ENCODE data around the gene GATAD2A.
A peak's percentile ranks its signal among the peaks of the same experiment; 100 is the strongest.

The GATAD2A gene

DNA sequence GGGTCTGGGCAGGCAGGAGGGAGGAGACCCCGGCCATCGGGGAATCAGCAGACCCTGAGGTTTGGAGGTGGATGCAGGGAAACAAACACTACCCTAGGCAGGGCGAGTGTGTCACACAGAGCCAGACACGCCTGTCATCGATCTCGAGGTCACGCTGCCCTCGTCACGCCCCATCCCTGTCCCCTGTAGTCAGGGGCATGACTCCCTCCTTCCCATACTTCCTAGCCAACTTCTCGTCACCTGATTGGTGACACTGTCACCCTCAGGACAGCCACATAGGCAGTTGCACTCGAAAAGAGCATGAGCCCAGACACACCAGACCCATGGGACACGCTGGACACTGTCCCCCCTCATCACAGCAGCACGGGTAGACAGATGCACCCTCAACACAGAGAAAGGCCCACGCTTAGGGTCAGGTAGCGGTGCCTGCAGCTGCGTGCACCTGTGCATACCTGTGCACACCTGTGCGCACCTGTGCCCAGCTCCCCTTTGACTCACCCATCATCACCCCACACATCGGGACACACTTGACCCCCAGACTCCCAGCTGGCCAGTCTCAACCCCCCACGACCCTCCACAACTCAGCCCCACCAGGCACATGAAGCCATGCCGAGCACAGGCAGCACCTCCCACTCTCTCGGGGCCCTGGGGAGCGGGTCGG, 144.5 kb downstream of the GATAD2A start:
- DNase-seq: no peak

DNA sequence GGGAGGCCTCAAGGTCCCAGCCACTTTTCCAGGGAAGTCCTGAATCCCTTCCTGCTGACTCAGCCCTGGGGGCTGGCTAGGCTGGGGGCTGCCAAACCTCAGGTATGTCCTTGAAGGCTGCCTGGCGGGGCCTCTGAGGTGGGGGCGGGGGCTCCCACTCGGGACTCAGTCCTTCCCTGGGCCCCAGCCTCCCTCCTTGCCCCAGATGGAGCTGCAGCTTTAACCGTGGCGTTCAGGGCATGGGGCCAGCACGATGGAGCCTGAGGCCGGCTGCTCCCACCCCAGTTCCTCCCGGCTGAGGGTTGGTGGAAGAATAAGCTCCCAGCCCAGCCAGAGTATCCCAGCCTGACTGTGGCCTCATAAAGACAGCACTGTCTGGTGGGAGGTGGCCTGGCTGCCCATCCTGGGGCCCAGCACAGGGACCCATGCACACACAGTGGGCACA, 145.0 kb downstream of the GATAD2A start:
- no peak for DNase-seq

DNA sequence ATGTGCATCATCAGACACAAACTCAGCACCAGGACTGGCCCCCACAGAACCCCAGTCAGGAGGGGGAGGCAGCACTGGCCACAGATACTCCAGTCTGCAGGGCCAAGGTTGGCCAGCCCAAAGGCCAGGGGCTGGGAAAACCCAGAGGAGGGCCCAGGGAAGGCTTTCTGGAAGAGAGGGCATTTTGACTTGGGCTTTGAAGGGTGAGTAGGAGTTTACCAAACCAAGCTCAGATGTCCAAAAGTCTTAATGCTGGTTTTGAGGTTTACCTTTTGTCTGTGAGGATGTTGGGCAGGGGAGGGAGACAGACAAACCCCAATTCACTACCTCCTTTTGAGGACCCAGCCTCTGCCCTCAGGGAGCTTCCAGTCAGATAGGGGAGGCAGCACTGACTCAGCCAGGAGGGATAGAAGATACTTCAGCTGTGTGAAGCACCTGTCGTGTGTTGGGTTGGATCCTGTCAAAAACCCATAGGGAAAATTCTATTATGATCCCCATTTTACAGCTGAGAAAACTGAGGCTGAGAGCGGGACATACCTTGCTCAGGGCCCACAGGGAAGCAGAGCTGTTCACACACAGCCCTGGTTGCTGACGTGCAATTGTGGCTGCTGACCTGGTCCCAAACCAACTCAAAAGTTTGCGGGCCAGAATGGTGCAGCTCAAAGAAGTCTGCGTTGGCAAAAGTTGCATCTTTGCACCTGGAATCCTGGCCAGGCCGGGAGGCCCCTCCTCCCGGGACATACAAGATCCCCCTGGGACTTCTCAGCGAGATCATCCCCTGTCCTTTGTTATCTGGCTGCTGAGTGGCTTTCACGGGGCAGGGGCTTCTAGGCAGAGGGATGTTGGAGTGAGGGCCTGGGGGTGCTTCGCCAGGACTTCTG, 145.7 kb downstream of the GATAD2A start:
- DNase-seq: no peak

DNA sequence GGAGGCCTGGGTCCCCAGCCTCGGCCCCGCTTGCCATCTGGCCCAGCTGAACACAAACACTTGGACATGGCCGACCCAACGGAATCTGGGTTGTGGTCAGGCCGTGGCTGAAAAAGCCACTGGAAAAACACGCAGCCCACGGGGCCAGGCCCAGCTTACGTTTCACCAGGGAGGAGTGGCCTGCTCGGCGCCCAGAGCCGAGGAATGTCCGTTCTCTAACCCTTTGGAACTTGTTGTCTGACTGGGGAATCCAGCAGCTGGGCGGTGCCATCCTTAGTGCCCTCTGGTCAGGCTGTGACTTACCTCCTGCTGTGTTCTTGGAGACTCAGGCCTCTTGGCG, 146.3 kb downstream of the GATAD2A start:
- no peak for DNase-seq

DNA sequence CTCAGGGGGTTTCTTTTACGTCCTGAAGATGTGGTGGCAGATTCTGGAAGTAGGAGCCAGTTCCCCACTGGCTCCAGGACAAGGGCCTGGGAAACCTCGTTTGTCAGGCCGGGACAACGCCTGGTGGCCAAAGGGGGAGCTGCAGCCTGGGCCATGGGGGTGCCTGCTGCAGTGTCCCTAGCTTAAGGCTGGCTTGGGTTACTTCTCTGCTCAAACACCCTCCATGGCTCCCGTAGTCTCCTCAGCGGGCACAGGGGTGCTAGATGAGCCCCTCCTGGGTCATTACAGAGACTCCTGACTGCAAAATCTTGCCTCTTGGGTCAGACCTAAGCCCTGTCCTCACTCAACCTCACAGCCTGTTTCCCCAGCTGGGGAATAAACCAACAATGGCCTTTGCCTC, 147.3 kb downstream of the GATAD2A start:
- peak; percentile 36 for DNase-seq

DNA sequence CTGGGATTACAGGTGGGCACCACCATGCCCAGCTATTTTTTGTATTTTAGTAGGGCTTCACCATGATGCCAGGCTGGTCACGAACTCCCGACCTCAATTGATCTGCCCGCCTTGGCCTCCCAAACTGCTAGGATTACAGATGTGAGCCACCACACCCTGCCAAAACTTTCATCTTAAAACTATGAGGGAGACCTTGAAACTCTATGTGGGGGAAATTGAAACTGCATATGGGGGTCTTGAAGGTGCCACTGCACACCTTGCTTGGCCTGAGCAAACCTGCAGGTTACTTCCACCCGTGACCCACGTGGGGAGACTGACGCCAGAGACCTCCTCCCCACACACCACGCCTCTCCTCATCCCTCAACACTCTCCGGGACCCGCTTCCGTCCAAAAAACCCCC, 148.2 kb downstream of the GATAD2A start:
- DNase-seq: no peak

DNA sequence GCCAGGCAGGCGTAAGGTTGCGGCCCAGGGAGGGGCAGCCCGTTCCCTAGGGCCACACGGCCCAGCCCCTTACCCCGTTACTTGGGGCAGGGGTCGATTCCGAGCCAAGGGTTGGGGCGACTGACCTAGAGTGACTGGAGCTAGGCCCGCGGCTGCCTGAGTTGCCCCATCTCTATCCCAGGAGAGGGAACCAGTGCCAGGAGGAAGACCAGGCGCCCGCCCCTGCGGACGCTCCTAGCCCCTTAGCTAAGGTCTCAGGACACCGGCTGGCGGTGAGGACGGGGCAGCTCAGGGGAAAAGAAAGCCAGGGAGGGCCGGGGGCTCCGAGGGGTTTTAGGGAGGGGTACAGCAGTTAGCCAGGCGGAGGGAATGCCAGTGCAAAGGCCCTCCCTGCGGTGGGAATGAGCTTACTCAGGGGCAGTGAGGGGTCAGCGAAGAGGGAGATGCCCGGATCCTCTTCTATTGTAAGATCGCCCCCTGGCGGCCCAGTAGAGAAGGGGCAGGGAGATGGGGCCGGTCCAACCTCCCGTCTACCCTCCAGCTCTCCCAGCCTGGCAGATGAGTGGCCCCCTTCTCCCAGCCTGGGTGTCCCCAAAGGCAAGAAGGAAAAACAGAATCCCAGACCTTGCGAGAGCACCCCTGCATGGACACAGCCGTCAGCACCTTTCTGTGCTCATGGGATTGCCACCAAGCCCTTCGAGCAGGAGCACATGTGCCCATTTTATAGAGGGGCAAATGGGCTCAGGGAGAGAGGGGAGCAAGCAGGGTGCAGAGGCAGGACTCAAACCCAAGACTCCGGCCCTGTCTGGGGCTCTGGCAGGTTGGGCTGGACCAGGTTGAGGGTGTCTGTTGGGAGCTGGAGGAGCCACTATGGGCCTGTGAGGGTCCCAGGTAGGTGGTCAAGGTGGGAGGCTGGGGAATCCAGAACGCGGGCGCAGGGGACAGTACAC, 148.9 kb downstream of the GATAD2A start:
- peak; percentile 71 for DNase-seq

DNA sequence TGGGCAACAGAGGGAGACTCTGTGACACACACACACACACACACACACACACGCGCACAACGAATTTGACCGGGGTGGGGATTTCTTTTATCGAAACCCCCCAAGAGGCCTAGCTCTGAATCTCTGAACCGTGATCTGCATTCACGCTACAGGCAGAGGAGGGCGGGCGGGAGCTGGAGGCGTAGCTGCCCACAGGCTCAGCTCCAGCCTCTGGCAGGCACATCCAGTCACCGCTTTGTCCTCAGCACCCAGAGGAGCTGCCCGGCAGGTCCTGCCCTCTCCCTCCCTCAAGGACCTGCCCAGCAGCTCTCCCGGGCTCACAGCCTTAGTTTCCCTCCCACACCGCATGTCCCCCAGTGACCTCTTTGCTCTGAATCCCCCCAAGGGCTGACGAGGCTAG, 152.6 kb downstream of the GATAD2A start:
- no peak for DNase-seq

Data from CD4-positive, alpha-beta T cell treated with Interleukin-6 for 4 hours (primary cell).